NCI-H2107 (cell line): ENCODE data around the gene LRRK1.

Experiments used
- DNase-seq: peaks from one replicate; lab custom pipeline; 2025; lab: John Stamatoyannopoulos, UW

Gene LRRK1

GRCh38 chr15:101115393-101115785 is 196.2 kb downstream of the LRRK1 start:
- DNase-seq, result no peak

GRCh38 chr15:101115786-101116680 is 196.9 kb downstream of the LRRK1 start:
- DNase-seq, result no peak

DNA sequence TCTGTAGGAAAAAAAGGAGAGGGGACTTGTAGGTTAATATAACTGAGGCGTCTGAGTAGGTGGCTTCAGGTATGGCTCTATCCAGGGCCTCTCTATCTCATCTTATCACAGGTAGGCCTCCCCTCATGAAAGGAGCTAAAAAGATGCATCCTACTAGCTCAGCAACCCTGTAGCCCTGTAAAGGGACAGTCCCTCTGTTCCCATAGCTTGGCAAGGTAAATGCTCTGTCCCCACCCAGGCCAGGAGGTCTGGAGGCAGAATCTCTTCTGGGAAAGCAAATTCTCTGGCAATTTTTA is 197.5 kb downstream of the LRRK1 start:
- DNase-seq, result no peak

DNA sequence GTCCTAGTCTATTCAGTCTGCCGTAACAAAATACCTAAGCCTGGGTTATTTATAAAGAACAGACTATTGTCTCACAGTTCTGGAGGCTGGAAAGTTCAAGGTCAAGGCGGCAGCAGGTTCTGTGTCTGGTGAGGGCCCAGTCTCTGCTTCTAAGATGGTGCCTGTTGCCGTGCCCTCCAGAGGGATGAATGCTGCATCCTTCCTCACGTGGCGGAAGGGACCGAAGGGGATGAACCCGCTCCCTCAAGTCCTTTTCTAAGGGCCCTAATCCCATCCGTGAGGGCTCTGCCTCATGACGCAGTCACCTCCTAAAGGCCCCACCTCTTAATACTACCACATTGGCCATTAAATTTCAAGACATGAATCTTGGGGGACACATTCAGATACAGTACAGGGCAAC is 199.0 kb downstream of the LRRK1 start:
- DNase-seq, result no peak

DNA sequence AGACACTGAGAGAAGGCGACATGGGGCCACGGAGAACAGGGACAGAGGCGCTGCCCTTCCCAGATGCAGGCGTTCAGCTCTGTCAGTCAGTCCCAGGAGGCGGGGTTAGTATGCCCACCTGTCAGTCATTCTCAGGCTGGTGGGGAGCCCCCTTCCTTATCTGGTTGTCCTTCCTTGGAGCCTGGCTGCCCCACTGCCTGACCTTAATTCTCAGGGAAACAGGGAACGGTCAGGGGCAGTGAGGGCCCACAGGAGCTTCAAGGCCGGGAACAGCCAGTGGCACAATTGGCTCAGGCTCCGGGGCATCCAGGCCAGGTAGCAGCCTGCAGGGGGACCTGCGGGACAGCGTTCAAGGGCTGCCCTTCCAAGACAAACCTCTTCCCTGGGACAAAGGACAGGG is 199.5 kb downstream of the LRRK1 start:
- no peak for DNase-seq

DNA sequence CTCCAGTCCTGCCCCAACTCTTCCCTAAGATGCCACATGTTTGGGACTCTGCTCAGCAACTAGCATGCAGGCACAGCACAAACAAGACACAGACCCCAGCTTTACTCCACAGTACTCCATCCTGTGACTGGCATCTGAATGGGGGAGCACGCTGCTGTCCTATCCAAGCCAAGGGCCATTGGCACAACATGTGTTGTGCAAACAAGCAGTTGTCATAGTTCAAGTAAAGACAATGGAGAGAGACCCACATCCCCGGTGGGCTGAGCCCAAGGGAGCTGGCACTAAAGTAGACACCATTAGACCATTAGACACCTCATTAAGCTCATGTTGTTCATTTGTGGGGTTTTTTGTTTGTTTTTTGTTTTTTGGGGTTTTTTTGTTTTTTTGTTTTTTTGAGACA is 200.0 kb downstream of the LRRK1 start:
- no peak for DNase-seq
